Parathyroid adenoma (tissue), 2 donors: ENCODE results near the gene TMSB10.
"Not testable (repeated sequence)": the region's sequence is repeated elsewhere in the genome, so short reads cannot be mapped to it uniquely, and the experiment has no call there.

Experiments used
- H2AFZ ChIP-seq: fragments of 300-600 bp; sonication (generic); one replicate; pipeline ENCODE4 v1.7.0; 2017; ENCODE audit warnings: antibody characterized with exemption, mild to moderate bottlenecking
- H3K27ac ChIP-seq: fragments of 300-600 bp; sonication (generic); one replicate; pipeline ENCODE4 v1.7.0; 2017
- H3K27me3 ChIP-seq: fragments of 300-600 bp; sonication (generic); one replicate; pipeline ENCODE4 v1.7.0; 2017; ENCODE audit warnings: low read length; ENCODE audit not compliant: control insufficient read depth, insufficient read depth
- H3K36me3 ChIP-seq: fragments of 300-600 bp; sonication (generic); one replicate; pipeline ENCODE4 v1.7.0; 2017; ENCODE audit warnings: low read length; ENCODE audit not compliant: control insufficient read depth, insufficient read depth
- H3K4me1 ChIP-seq: fragments of 300-600 bp; sonication (generic); one replicate; pipeline ENCODE4 v1.7.0; 2017; ENCODE audit warnings: control low read depth
- H3K4me2 ChIP-seq: fragments of 300-600 bp; sonication (generic); one replicate; pipeline ENCODE4 v1.7.0; 2017; ENCODE audit warnings: low read length
- H3K4me3 ChIP-seq: fragments of 300-600 bp; sonication (generic); one replicate; pipeline ENCODE4 v1.7.0; 2017; ENCODE audit warnings: low read depth, low read length
- H3K79me2 ChIP-seq: fragments of 300-600 bp; sonication (generic); one replicate; pipeline ENCODE4 v1.7.0; 2017; ENCODE audit warnings: control low read depth
- H3K9ac ChIP-seq: fragments of 300-600 bp; sonication (generic); one replicate; pipeline ENCODE4 v1.7.0; 2017; ENCODE audit warnings: mild to moderate bottlenecking
- H3K9me3 ChIP-seq: fragments of 300-600 bp; sonication (generic); one replicate; pipeline ENCODE4 v1.7.0; 2017; ENCODE audit warnings: low read length; ENCODE audit not compliant: control insufficient read depth
- TF ChIP-seq, protein P1 (sequence below): fragments of 300-600 bp; sonication (generic); IDR thresholded peaks from one replicate; pipeline ENCODE4 v1.7.0; 2017; ENCODE audit warnings: antibody characterized with exemption, mild to moderate bottlenecking
- donor health status: primary hyperparathyroidism.

The TMSB10 gene

DNA sequence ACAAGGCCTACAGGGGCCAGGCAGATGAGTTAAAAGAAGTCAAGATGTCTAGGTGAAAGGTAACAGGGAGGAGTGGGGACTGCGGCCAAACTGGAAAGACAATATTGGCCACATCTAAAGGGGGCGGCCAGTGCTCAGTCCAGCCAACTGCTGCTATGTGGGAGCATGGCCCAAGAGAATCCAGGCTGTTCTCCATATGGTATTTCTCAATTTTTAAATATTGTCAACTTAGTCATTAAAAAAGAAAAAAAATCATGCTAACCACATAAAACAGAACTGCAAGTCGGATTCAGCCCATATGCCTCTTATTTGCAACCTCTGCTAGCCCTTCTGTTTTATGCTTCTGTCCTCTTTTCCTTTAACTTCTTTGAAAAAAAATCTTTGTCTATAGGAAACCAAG lies 39.3 kb upstream of the TMSB10 start:
- H3K27me3 ChIP-seq = no peaks in the 10 kb centered on the region
- TF ChIP-seq, protein P1, sequence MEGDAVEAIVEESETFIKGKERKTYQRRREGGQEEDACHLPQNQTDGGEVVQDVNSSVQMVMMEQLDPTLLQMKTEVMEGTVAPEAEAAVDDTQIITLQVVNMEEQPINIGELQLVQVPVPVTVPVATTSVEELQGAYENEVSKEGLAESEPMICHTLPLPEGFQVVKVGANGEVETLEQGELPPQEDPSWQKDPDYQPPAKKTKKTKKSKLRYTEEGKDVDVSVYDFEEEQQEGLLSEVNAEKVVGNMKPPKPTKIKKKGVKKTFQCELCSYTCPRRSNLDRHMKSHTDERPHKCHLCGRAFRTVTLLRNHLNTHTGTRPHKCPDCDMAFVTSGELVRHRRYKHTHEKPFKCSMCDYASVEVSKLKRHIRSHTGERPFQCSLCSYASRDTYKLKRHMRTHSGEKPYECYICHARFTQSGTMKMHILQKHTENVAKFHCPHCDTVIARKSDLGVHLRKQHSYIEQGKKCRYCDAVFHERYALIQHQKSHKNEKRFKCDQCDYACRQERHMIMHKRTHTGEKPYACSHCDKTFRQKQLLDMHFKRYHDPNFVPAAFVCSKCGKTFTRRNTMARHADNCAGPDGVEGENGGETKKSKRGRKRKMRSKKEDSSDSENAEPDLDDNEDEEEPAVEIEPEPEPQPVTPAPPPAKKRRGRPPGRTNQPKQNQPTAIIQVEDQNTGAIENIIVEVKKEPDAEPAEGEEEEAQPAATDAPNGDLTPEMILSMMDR = no peak

DNA sequence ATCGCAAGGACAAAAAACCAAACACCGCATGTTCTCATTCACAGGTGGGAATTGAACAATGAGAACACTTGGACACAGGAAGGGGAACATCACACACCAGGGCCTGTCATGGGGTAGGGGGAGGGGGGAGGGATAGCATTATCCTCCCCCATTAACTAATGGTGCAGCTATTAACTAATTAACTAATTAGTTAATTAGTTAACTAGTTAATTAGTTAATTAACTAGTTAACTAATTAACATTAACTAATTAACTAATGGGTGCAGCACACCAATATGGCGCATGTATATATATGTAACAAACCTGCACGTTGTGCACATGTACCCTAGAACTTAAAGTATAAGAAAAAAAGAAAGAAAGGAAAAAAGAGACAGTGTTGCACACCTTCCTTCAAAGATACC lies 37.1 kb upstream of the TMSB10 start:
- not testable (repeated sequence) for H3K9ac ChIP-seq, H3K9me3 ChIP-seq, H3K4me3 ChIP-seq, H3K79me2 ChIP-seq, H2AFZ ChIP-seq, H3K4me1 ChIP-seq, H3K4me2 ChIP-seq, H3K27me3 ChIP-seq, H3K27ac ChIP-seq, H3K36me3 ChIP-seq

More for the DNA sequence above, 39.3 kb upstream of the TMSB10 start:
- no peak overlapping the region for H3K4me2 ChIP-seq
- no peaks in the 10 kb centered on the region for H3K9me3 ChIP-seq
- no peak overlapping the region for H2AFZ ChIP-seq
- H3K4me1 ChIP-seq = no peaks in the 10 kb centered on the region
- H3K27ac ChIP-seq = no peak overlapping the region
- no peaks in the 10 kb centered on the region for H3K79me2 ChIP-seq
- no peaks in the 10 kb centered on the region for H3K36me3 ChIP-seq
- H3K4me3 ChIP-seq = no peak overlapping the region
- no peak overlapping the region for H3K9ac ChIP-seq

DNA sequence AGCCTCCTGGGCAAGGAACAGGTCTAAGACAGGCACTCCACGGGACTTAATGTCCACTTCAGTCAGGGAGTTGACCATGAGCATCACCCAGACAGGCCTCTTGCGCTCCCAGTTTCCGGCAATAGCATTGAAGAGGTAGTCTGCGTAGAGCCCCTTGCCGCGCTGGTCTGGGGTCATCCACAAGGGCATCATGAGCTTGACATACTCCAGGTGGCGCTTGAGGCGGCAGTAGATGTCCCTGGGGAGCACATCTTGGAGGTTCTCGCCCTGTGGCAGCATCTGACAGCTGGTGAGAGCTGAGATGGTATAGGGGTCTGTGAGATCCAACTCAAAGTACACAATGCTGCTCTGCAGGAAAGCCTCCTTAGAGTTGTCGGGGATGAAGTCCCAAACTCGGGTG lies 35.1 kb upstream of the TMSB10 start:
- no peak overlapping the region for H3K4me2 ChIP-seq
- H3K9ac ChIP-seq = no peak overlapping the region
- no peaks in the 10 kb centered on the region for H3K27me3 ChIP-seq
- no peaks in the 10 kb centered on the region for H3K36me3 ChIP-seq
- no peaks in the 10 kb centered on the region for H3K9me3 ChIP-seq
- no peaks in the 10 kb centered on the region for H3K79me2 ChIP-seq
- H3K27ac ChIP-seq = no peak overlapping the region
- no peaks in the 10 kb centered on the region for H3K4me1 ChIP-seq
- TF ChIP-seq, protein P1 = no peak
- no peak overlapping the region for H3K4me3 ChIP-seq
- no peak overlapping the region for H2AFZ ChIP-seq

GRCh38 chr2:84872691-84873090 lies 32.8 kb upstream of the TMSB10 start:
- not testable (repeated sequence) for H3K4me3 ChIP-seq, H3K4me2 ChIP-seq, H3K27me3 ChIP-seq, H3K79me2 ChIP-seq, H3K4me1 ChIP-seq, H3K9me3 ChIP-seq, H3K27ac ChIP-seq, H3K9ac ChIP-seq, H2AFZ ChIP-seq, H3K36me3 ChIP-seq

- H3K4me2 ChIP-seq = no peak overlapping the region
- H2AFZ ChIP-seq = no peak overlapping the region
- no peaks in the 10 kb centered on the region for H3K36me3 ChIP-seq
- H3K4me3 ChIP-seq = no peak overlapping the region
- TF ChIP-seq, protein P1 = no peak
- no peak overlapping the region for H3K9ac ChIP-seq
- H3K27ac ChIP-seq = no peak overlapping the region
- H3K4me1 ChIP-seq = no peaks in the 10 kb centered on the region
- no peaks in the 10 kb centered on the region for H3K9me3 ChIP-seq
- H3K27me3 ChIP-seq = no peaks in the 10 kb centered on the region
- no peaks in the 10 kb centered on the region for H3K79me2 ChIP-seq
These were observed 32.1 kb upstream of the TMSB10 start for GRCh38 chr2:84873350-84873749.
